ENCODE results near the gene DACT3. TPM values are rescaled to one million over a fixed set of nuclear protein-coding genes. Genes with fewer than 3 reads are reported as not detected.

Gene DACT3
- polyA plus RNA-seq, 1 of the 3 experiments (the other 2 are of a cell fraction) = 9.5 TPM

DNA sequence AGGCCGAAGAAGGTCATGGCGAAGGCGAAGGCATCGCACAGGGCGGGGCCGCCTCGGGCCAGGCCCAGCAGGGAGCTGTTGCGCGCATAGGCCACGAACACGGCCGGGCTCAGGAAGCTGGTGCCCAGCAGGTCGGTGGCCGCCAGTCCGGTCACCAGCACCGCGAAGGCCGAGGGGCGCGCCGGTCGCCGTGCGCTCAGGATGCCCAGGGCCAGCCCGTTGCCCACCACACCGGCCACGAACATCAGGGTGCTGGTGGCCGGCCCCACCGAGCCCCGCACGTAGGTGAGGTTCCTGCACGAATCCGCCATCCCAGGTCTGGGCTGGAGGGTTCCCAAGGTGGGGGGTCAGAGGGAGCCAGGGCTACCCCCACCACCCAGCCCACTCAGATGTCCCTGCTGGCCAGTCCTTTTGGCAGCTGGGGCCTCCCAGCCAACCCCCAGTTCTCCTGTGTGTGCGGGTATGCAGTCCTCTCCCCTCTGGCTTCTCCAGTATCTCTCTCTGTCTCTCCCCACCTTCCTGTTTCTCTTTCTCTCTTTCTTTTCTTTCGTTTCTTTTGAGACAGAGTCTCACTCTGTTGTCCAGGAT is 37.0 kb downstream of the DACT3 start:
- TF ChIP-seq ELF1 (IDR thresholded peaks at IDR 0.05) (no peak), MXI1 (IDR thresholded peaks at IDR 0.05; ENCODE audit: low read depth, low read length) (no peak), RCOR1 (IDR thresholded peaks at IDR 0.05; ENCODE audit: low read length) (no peak)
- TF ChIP-seq, protein P1, sequence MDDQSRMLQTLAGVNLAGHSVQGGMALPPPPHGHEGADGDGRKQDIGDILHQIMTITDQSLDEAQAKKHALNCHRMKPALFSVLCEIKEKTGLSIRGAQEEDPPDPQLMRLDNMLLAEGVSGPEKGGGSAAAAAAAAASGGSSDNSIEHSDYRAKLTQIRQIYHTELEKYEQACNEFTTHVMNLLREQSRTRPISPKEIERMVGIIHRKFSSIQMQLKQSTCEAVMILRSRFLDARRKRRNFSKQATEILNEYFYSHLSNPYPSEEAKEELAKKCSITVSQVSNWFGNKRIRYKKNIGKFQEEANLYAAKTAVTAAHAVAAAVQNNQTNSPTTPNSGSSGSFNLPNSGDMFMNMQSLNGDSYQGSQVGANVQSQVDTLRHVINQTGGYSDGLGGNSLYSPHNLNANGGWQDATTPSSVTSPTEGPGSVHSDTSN (IDR thresholded peaks at IDR 0.05) = no peak
- TF ChIP-seq, protein P2, sequence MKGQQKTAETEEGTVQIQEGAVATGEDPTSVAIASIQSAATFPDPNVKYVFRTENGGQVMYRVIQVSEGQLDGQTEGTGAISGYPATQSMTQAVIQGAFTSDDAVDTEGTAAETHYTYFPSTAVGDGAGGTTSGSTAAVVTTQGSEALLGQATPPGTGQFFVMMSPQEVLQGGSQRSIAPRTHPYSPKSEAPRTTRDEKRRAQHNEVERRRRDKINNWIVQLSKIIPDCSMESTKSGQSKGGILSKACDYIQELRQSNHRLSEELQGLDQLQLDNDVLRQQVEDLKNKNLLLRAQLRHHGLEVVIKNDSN (IDR thresholded peaks at IDR 0.05; ENCODE audit: borderline replicate concordance, low read depth) = no peak
- H4K20me1 ChIP-seq (ENCODE audit: insufficient read depth) = no peaks in the 10 kb centered on the region
- peak overlapping the region in 1 of 2 experiments; percentile 97; a peak in 2 of 4 replicates for H3K27ac ChIP-seq (ENCODE audit: low read depth in 2 of 2, low read length in 1 of 2)
- no peak overlapping the region for H3K9ac ChIP-seq
- no peak overlapping the region for H2AFZ ChIP-seq (ENCODE audit: low read depth)
- CTCF ChIA-PET = interaction anchor here (0.9 to 6.2 kb wide), 2 partner anchors 39 to 82 kb away, joined by 3 to 52 read pairs; partner anchors contain the start of gene DACT3
- no peaks in the 10 kb centered on the region for H3K9me3 ChIP-seq
- 95% methylated on average over 9 of the region's 35 CpGs for WGBS (ENCODE audit: low lambda C conversion rate)
- no peaks in the 10 kb centered on the region for H3K27me3 ChIP-seq (ENCODE audit: insufficient read depth)
- H3K36me3 ChIP-seq (replicated peaks in 1 of 2; ENCODE audit: control insufficient read depth in 1 of 2, insufficient read depth in 2 of 2, low read length in 1 of 2) = no peaks in the 10 kb centered on the region
- POLR2A ChIA-PET = no interaction called here
- peak overlapping the region; percentile 56 for H3K4me2 ChIP-seq
- H3K9me2 ChIP-seq = no peaks in the 10 kb centered on the region
- H3F3A ChIP-seq (replicated peaks; ENCODE audit: insufficient read depth) = peaks cover 14% of the 10 kb centered on the region
- H3K79me2 ChIP-seq (ENCODE audit: insufficient read depth) = no peaks in the 10 kb centered on the region
- no peak for DNase-seq
- peak overlapping the region in 1 of 2 experiments; percentile 52; a peak in 1 of 4 replicates for H3K4me3 ChIP-seq (ENCODE audit: low read depth in 2 of 2, low read length in 1 of 2)
- H3K4me1 ChIP-seq (ENCODE audit: control insufficient read depth in 1 of 2, insufficient read depth in 2 of 2, low read depth in 1 of 2, low read length in 1 of 2) = peaks cover 16 to 70% of the 10 kb centered on the region in 2 experiments

DNA sequence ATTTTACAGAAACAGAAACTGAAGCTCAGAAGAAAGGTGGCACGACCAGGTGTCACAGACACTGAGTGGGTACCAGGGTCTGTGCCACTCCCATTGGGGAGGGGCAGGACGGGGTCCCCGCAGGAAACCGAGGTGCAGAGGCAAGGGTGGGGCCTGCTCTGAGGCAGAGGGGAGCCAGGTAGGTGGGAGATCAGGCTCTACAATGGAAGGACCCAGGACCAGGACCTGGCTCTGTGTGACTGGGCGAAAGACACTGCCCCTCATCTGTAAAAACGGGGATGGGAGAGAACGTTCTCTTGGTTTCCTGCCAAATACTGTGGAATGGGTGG is 38.9 kb downstream of the DACT3 start:
- no peak overlapping the region for H3K4me2 ChIP-seq
- ChIA-PET POLR2A (interaction anchor here (0.7 to 3.7 kb wide), 3 partner anchors 11 to 37 kb away, joined by 3 to 100 read pairs (median 3); partner anchors contain the start of gene GNG8), CTCF (interaction anchor here (0.6 to 23.7 kb wide), 6 partner anchors 11 to 92 kb away, joined by 3 to 471 read pairs (median 6); partner anchors contain the start of genes CALM3 and DACT3)
- TF ChIP-seq NFIC (IDR thresholded peaks at IDR 0.05; ENCODE audit: borderline replicate concordance) = no peak
- TF ChIP-seq FOXJ3 (CRISPR knock-in tag; IDR thresholded peaks at IDR 0.05) = no peak
- TF ChIP-seq, protein P3, sequence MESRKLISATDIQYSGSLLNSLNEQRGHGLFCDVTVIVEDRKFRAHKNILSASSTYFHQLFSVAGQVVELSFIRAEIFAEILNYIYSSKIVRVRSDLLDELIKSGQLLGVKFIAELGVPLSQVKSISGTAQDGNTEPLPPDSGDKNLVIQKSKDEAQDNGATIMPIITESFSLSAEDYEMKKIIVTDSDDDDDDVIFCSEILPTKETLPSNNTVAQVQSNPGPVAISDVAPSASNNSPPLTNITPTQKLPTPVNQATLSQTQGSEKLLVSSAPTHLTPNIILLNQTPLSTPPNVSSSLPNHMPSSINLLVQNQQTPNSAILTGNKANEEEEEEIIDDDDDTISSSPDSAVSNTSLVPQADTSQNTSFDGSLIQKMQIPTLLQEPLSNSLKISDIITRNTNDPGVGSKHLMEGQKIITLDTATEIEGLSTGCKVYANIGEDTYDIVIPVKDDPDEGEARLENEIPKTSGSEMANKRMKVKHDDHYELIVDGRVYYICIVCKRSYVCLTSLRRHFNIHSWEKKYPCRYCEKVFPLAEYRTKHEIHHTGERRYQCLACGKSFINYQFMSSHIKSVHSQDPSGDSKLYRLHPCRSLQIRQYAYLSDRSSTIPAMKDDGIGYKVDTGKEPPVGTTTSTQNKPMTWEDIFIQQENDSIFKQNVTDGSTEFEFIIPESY (IDR thresholded peaks at IDR 0.05; ENCODE audit: borderline replicate concordance, low read depth) = no peak
- no peak for TF ChIP-seq GABPA (IDR thresholded peaks at IDR 0.05; ENCODE audit: low read depth)
- no peak for TF ChIP-seq MXI1 (IDR thresholded peaks at IDR 0.05; ENCODE audit: low read depth, low read length)
- TF ChIP-seq FOXM1 (IDR thresholded peaks at IDR 0.05; ENCODE audit: low read depth) = no peak
- TF ChIP-seq, protein P1 (IDR thresholded peaks at IDR 0.05) = no peak
- H3K79me2 ChIP-seq (ENCODE audit: insufficient read depth) = no peaks in the 10 kb centered on the region
- H3K9ac ChIP-seq = no peak overlapping the region
- no peaks in the 10 kb centered on the region for H3K9me3 ChIP-seq
- no peaks in the 10 kb centered on the region for H4K20me1 ChIP-seq (ENCODE audit: insufficient read depth)
- H3F3A ChIP-seq (replicated peaks; ENCODE audit: insufficient read depth) = peaks cover 14% of the 10 kb centered on the region
- DNase-seq = peak; percentile 57
- H3K36me3 ChIP-seq (replicated peaks in 1 of 2; ENCODE audit: control insufficient read depth in 1 of 2, insufficient read depth in 2 of 2, low read length in 1 of 2) = no peaks in the 10 kb centered on the region
- H3K9me2 ChIP-seq = no peaks in the 10 kb centered on the region
- no peak overlapping the region for H2AFZ ChIP-seq (ENCODE audit: low read depth)
- H3K4me3 ChIP-seq (ENCODE audit: low read depth in 2 of 2, low read length in 1 of 2) = peak overlapping the region in 1 of 2 experiments; percentile 52; a peak in 2 of 4 replicates
- no peaks in the 10 kb centered on the region for H3K27me3 ChIP-seq (ENCODE audit: insufficient read depth)
- 63% methylated on average over 7 of the region's 7 CpGs for WGBS (ENCODE audit: low lambda C conversion rate)
- peak overlapping the region in 1 of 2 experiments; percentile 97; a peak in 2 of 4 replicates for H3K27ac ChIP-seq (ENCODE audit: low read depth in 2 of 2, low read length in 1 of 2)
- H3K4me1 ChIP-seq (ENCODE audit: control insufficient read depth in 1 of 2, insufficient read depth in 2 of 2, low read depth in 1 of 2, low read length in 1 of 2) = peaks cover 16 to 71% of the 10 kb centered on the region in 2 experiments

Measured in SK-N-SH (cell line).